NCI-H1417 (cell line): ENCODE measurements around the gene ACOT9.
"Not testable (repeated sequence)": the region's sequence is repeated elsewhere in the genome, so short reads cannot be mapped to it uniquely, and the experiment has no call there.

Source experiments
- DNase-seq, 3 experiments: peaks; one replicate each; lab custom pipeline; 2025; lab: John Stamatoyannopoulos, UW

The ACOT9 gene

GRCh38 chrX:23692166-23692565 lies 50.9 kb downstream of the ACOT9 start:
- DNase-seq = no peak

- not testable (repeated sequence) for DNase-seq
Measured at GRCh38 chrX:23676486-23676885, 66.6 kb downstream of the ACOT9 start.

- DNase-seq = no peak
Measured at GRCh38 chrX:23673108-23673507, 70.0 kb downstream of the ACOT9 start.

- DNase-seq = no peak
Measured at GRCh38 chrX:23670528-23670927, 72.5 kb downstream of the ACOT9 start.

GRCh38 chrX:23668335-23668734 lies 74.7 kb downstream of the ACOT9 start:
- peak in 1 of 3 experiments; percentile 56 for DNase-seq

- DNase-seq = peak; percentile 71 to 94 (median 91)
Measured at GRCh38 chrX:23667239-23668177, 75.6 kb downstream of the ACOT9 start, which contains the start of gene PRDX4. PRDX4 (plus strand) TSS chrX:23667493; CDS start chrX:23667571, 78 bp downstream.

- DNase-seq = no peak
Measured at GRCh38 chrX:23666282-23666681, 76.8 kb downstream of the ACOT9 start.

GRCh38 chrX:23664496-23664895 lies 78.6 kb downstream of the ACOT9 start:
- DNase-seq = no peak

GRCh38 chrX:23662853-23663252 lies 80.2 kb downstream of the ACOT9 start:
- DNase-seq = no peak

GRCh38 chrX:23662187-23662586 lies 80.9 kb downstream of the ACOT9 start:
- no peak for DNase-seq

- DNase-seq = no peak
Measured at GRCh38 chrX:23661671-23662070, 81.4 kb downstream of the ACOT9 start.

- DNase-seq = no peak
Measured at GRCh38 chrX:23660766-23661132, 82.3 kb downstream of the ACOT9 start.

GRCh38 chrX:23660083-23660765 lies 82.9 kb downstream of the ACOT9 start:
- not testable (repeated sequence) for DNase-seq

GRCh38 chrX:23659339-23659738 lies 83.7 kb downstream of the ACOT9 start:
- DNase-seq = no peak

GRCh38 chrX:23656684-23657083 lies 86.4 kb downstream of the ACOT9 start:
- no peak for DNase-seq

GRCh38 chrX:23656091-23656490 lies 87.0 kb downstream of the ACOT9 start:
- peak in 2 of 3 experiments; percentile 8 to 52 for DNase-seq
